HFFc6 (cell line): Measurements from ENCODE around the gene DRD1. TPM values are rescaled to one million over a fixed set of nuclear protein-coding genes. Genes with fewer than 3 reads are reported as not detected.
"Not testable (repeated sequence)": the region's sequence is repeated elsewhere in the genome, so short reads cannot be mapped to it uniquely, and the experiment has no call there.

Experiments used
- DNase-seq: peaks from one replicate; pipeline ENCODE4 v3.0.0-alpha.2; 2018
- H3K27ac Mint-ChIP-seq: 2 replicates; pipeline ENCODE4 v1.8.0; 2020; ENCODE audit warnings: mild to moderate bottlenecking, mixed read lengths
- H3K27me3 Mint-ChIP-seq: 2 replicates; pipeline ENCODE4 v1.8.0; 2021; ENCODE audit warnings: mild to moderate bottlenecking, moderate library complexity, mixed read lengths; ENCODE audit not compliant: insufficient read depth
- H3K36me3 Mint-ChIP-seq: 2 replicates; pipeline ENCODE4 v1.8.0; 2021; ENCODE audit warnings: low read depth, mixed read lengths
- H3K4me1 Mint-ChIP-seq: 2 replicates; pipeline ENCODE4 v1.8.0; 2020; ENCODE audit warnings: low read depth, mixed read lengths
- H3K4me3 Mint-ChIP-seq: 2 replicates; pipeline ENCODE4 v1.8.0; 2020; ENCODE audit warnings: mild to moderate bottlenecking, moderate library complexity, mixed read lengths
- H3K9me3 Mint-ChIP-seq: 2 replicates; pipeline ENCODE4 v1.8.0; 2020; ENCODE audit warnings: mild to moderate bottlenecking, mixed read lengths
- total RNA-seq, 6 experiments: library from RNA; stranded (reverse); fragmentation: NEBNext Ultra II Directional; extraction: Animal tissue kit (Norgen Biotek cat#: 25700); gene quantifications; 2 replicates in 1 of 6; 3 replicates in 5 of 6; pipeline ENCODE4 v1.2.3, GENCODE V29; 2021
- TF ChIP-seq, protein P1 (sequence below): fragments of 200-600 bp; sonication (generic); IDR thresholded peaks from 2 replicates; pipeline ENCODE4 v1.5.0; 2021; ENCODE audit warnings: antibody characterized with exemption, mild to moderate bottlenecking

Gene DRD1
- total RNA-seq, 6 experiments from 2014 or later = not detected

DNA sequence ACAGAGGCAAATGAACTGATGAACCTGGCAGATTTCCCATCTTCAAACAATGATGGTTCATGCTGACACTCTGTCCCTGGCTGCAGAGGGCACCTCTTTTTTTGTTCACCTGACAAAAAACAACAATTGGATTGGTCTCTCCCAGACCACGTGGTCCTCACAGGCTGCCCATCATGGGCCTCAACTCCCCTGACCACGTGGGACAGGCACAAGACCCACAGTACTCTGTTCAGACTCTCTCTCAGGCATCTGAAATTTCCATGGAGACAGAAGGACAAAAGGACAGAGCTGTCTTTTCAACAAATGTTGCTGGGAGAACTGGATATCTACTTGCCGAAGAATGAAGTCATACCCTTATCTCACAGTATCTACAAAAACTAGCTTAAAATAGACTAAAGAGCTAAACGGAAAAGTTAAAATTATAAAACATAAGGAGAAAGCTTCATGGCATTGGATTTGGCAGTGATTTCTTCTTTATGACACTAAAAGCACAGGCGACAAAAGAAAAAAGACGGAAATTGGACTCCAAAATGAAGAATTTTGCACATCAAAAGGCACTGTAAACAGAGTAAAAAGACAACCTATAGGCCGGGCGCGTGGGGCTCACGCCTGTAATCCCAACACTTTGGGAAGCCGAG is 12.2 kb upstream of the DRD1 start:
- TF ChIP-seq, protein P1, sequence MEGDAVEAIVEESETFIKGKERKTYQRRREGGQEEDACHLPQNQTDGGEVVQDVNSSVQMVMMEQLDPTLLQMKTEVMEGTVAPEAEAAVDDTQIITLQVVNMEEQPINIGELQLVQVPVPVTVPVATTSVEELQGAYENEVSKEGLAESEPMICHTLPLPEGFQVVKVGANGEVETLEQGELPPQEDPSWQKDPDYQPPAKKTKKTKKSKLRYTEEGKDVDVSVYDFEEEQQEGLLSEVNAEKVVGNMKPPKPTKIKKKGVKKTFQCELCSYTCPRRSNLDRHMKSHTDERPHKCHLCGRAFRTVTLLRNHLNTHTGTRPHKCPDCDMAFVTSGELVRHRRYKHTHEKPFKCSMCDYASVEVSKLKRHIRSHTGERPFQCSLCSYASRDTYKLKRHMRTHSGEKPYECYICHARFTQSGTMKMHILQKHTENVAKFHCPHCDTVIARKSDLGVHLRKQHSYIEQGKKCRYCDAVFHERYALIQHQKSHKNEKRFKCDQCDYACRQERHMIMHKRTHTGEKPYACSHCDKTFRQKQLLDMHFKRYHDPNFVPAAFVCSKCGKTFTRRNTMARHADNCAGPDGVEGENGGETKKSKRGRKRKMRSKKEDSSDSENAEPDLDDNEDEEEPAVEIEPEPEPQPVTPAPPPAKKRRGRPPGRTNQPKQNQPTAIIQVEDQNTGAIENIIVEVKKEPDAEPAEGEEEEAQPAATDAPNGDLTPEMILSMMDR = no peak
- Mint-ChIP-seq H3K36me3 (no peaks in the 10 kb centered on the region), H3K27ac (no peak overlapping the region), H3K4me3 (no peak overlapping the region), H3K4me1 (no peaks in the 10 kb centered on the region), H3K9me3 (no peaks in the 10 kb centered on the region), H3K27me3 (peaks cover 5% of the 10 kb centered on the region; the same call in 1 of the 2 replicates)
- DNase-seq = no peak

DNA sequence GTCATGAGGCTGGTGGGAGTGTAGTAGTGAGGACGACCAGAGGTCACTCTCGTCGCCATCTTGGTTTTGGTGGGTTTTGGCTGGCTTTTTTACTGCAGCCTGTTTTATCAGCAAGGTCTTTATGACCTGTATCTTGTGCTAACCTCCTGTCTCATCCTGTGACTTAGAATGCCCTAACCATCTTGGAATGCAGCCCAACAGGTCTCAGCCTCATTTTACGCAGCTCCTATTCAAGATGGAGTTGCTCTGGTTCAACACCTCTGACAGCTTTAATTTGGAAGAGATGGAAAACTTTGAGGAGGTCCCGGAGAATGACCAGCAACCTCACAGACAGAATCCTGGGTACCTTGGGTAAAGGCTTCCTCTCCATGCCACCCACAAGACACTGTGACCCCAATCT is 10.4 kb upstream of the DRD1 start:
- not testable (repeated sequence) for H3K4me1 Mint-ChIP-seq, H3K27me3 Mint-ChIP-seq, H3K36me3 Mint-ChIP-seq, DNase-seq, H3K4me3 Mint-ChIP-seq, H3K9me3 Mint-ChIP-seq, H3K27ac Mint-ChIP-seq

DNA sequence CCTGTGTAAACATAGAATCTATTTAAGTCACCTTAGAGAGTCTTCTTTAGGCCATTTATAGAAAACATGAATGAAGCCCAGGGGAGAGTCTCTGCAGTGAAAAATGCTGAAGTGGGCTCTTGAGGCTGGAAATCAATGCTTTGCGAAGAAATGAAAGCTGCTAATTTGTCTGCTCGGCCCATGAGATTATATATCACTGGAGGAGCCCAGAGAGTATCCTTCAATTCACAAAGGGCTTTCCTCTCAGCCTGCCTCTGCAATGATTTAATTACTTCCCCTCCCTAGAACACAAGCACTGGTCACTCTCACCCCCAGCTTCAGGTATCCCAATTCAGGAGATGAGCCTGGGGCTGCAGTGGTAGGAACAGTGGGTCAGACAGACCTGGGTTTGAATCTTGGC is 8.2 kb upstream of the DRD1 start:
- Mint-ChIP-seq H3K36me3 (no peaks in the 10 kb centered on the region), H3K4me1 (no peaks in the 10 kb centered on the region), H3K27ac (no peak overlapping the region), H3K27me3 (peaks cover 8% of the 10 kb centered on the region), H3K9me3 (no peaks in the 10 kb centered on the region), H3K4me3 (no peak overlapping the region)
- TF ChIP-seq, protein P1 = no peak
- no peak for DNase-seq

DNA sequence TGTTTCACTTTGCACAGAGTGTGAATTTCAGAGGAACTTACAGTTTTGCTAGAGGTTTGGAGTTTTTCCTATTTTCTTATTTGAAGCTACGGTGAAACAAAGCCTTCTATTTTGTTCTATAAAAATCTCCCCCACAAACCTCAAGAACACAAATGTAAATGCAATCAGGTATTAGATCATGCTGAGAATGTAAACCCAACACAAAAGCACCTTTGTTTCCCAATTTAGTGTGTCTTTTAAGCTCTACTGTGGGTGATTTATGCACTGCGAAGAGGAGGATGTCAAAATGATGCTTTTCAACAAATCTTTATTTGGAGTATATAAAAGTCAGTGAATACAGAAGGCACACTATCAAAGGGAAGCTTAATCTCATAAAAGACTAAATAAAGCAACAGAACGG is 4.3 kb upstream of the DRD1 start:
- peaks cover 4% of the 10 kb centered on the region; the same call in 1 of the 2 replicates for H3K4me1 Mint-ChIP-seq
- H3K36me3 Mint-ChIP-seq = no peaks in the 10 kb centered on the region
- no peak overlapping the region for H3K4me3 Mint-ChIP-seq
- no peak overlapping the region for H3K27ac Mint-ChIP-seq
- TF ChIP-seq, protein P1 = no peak
- H3K9me3 Mint-ChIP-seq = no peaks in the 10 kb centered on the region
- no peak for DNase-seq
- H3K27me3 Mint-ChIP-seq = peaks cover 14% of the 10 kb centered on the region

DNA sequence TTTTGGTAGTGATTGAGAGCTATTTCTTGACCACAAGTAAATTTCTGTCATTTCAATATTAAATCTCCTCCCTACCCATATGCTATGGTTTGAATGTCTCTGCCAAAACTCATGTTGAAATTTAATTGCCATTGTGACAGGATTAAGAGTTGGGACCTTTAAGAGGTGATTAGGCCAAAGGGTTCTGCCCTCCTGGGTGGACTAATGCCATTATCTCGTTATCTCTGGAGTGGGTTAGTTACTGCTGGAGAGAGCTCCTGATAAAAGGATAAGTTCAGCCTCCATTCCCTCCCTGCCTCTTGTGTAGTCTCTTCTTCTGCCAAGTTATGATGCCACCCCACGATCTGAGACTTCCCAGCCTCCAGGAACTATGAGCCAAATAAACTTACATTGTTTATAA is 3.6 kb upstream of the DRD1 start:
- TF ChIP-seq, protein P1 = no peak
- peaks cover 13% of the 10 kb centered on the region for H3K27me3 Mint-ChIP-seq
- H3K27ac Mint-ChIP-seq = no peak overlapping the region
- peaks cover 4% of the 10 kb centered on the region; the same call in 1 of the 2 replicates for H3K4me1 Mint-ChIP-seq
- no peak overlapping the region for H3K4me3 Mint-ChIP-seq
- H3K36me3 Mint-ChIP-seq = no peaks in the 10 kb centered on the region
- no peaks in the 10 kb centered on the region for H3K9me3 Mint-ChIP-seq
- no peak for DNase-seq

DNA sequence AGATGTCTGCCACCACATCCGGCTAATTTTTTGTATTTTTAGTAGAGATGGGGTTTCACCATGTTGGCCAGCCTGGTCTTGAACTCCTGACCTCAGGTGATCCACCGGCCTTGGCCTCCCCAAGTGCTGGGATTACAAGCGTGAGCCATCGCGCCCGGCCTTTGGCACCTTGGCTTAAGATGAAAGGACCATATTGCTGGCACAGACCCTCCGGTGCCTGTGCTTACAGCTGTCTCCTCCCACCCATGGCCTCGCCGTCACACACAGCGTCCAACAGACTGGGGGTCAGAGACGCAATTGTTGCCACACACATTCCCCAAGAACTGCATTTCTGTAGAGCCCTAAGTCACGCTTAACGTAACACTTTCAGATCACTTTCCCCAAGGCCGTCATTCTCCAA is 2.4 kb upstream of the DRD1 start:
- H3K9me3 Mint-ChIP-seq, DNase-seq, H3K4me3 Mint-ChIP-seq, H3K27ac Mint-ChIP-seq, H3K36me3 Mint-ChIP-seq, H3K4me1 Mint-ChIP-seq: not testable (repeated sequence)
- H3K27me3 Mint-ChIP-seq = peaks cover 20% of the 10 kb centered on the region
